ENCODE results near the gene CARD10.
"Not testable (repeated sequence)": the region's sequence is repeated elsewhere in the genome, so short reads cannot be mapped to it uniquely, and the experiment has no call there.

The CARD10 gene

GRCh38 chr22:37529652-37530345 lies 10.6 kb upstream of the CARD10 start:
- TF ChIP-seq CTCF (conservative IDR thresholded peaks at IDR 0.05; ENCODE audit: low read depth, low read length) = no peak
- DNase-seq (ENCODE audit: low read depth) = no peak
- H3K4me3 ChIP-seq (ENCODE audit: low read length) = no peak overlapping the region

- not testable (repeated sequence) for DNase-seq (ENCODE audit: low read depth); H3K4me3 ChIP-seq (ENCODE audit: low read length)
Measured at GRCh38 chr22:37527952-37528351, 8.7 kb upstream of the CARD10 start.

GRCh38 chr22:37527081-37527752 lies 8.0 kb upstream of the CARD10 start:
- not testable (repeated sequence) for H3K4me3 ChIP-seq (ENCODE audit: low read length)

GRCh38 chr22:37526376-37526775 lies 7.2 kb upstream of the CARD10 start:
- TF ChIP-seq CTCF (conservative IDR thresholded peaks at IDR 0.05; ENCODE audit: low read depth, low read length) = no peak
- no peak for DNase-seq (ENCODE audit: low read depth)
- no peak overlapping the region for H3K4me3 ChIP-seq (ENCODE audit: low read length)

More at GRCh38 chr22:37527081-37527752, 8.0 kb upstream of the CARD10 start:
- DNase-seq (ENCODE audit: low read depth) = not testable (repeated sequence)

GRCh38 chr22:37525746-37526350 lies 6.6 kb upstream of the CARD10 start:
- TF ChIP-seq CTCF (conservative IDR thresholded peaks at IDR 0.05; ENCODE audit: low read depth, low read length) = no peak
- DNase-seq (ENCODE audit: low read depth) = no peak
- no peak overlapping the region for H3K4me3 ChIP-seq (ENCODE audit: low read length)

GRCh38 chr22:37525073-37525745 lies 6.0 kb upstream of the CARD10 start:
- peak; percentile 17 for DNase-seq (ENCODE audit: low read depth)
- TF ChIP-seq CTCF (conservative IDR thresholded peaks at IDR 0.05; ENCODE audit: low read depth, low read length) = no peak
- no peak overlapping the region for H3K4me3 ChIP-seq (ENCODE audit: low read length)

- peak; percentile 6 for TF ChIP-seq CTCF (conservative IDR thresholded peaks at IDR 0.05; ENCODE audit: low read depth, low read length)
- no peak for DNase-seq (ENCODE audit: low read depth)
- no peak overlapping the region for H3K4me3 ChIP-seq (ENCODE audit: low read length)
Measured at GRCh38 chr22:37522482-37522881, 3.3 kb upstream of the CARD10 start.

Measured in retinal pigment epithelial cell (primary cell).